Measurements from ENCODE around the gene CHRNG. TPM values are rescaled to one million over a fixed set of nuclear protein-coding genes. Genes with fewer than 3 reads are reported as not detected.

CHRNG gene
- total RNA-seq, 4 donors from 2014 or later = not detected

GRCh38 chr2:232535761-232536530 is 3.5 kb upstream of the CHRNG start:
- H3K27ac ChIP-seq = no peak overlapping the region
- H3K36me3 ChIP-seq = no peaks in the 10 kb centered on the region
- H3K4me3 ChIP-seq = no peak overlapping the region
- TF ChIP-seq CTCF (IDR thresholded peaks at IDR 0.05) (no peak), POLR2A (IDR thresholded peaks at IDR 0.05) (no peak)
- H3K27me3 ChIP-seq = no peaks in the 10 kb centered on the region
- no peak for DNase-seq
- H3K4me1 ChIP-seq = no peaks in the 10 kb centered on the region
- intact Hi-C loops (cut with DNase I; ENCODE audit: low total_unique reads) = no loop called here
- H3K9me3 ChIP-seq = no peaks in the 10 kb centered on the region

- Histone ChIP-seq H3K36me3 (no peaks in the 10 kb centered on the region), H3K4me1 (no peaks in the 10 kb centered on the region), H3K9me3 (no peaks in the 10 kb centered on the region), H3K4me3 (no peak overlapping the region), H3K27ac (no peak overlapping the region), H3K27me3 (no peaks in the 10 kb centered on the region)
- DNase-seq = no peak
- intact Hi-C loops (cut with DNase I; ENCODE audit: low total_unique reads) = no loop called here
- TF ChIP-seq CTCF (IDR thresholded peaks at IDR 0.05) = no peak
- no peak for TF ChIP-seq POLR2A (IDR thresholded peaks at IDR 0.05)
These were observed 2.4 kb upstream of the CHRNG start for GRCh38 chr2:232537079-232537478.

GRCh38 chr2:232537499-232537898 is 2.0 kb upstream of the CHRNG start:
- no peak overlapping the region for H3K4me3 ChIP-seq
- no peaks in the 10 kb centered on the region for H3K9me3 ChIP-seq
- intact Hi-C loops (cut with DNase I; ENCODE audit: low total_unique reads) = no loop called here
- H3K27ac ChIP-seq = no peak overlapping the region
- no peak for DNase-seq
- no peak for TF ChIP-seq POLR2A (IDR thresholded peaks at IDR 0.05)
- TF ChIP-seq CTCF (IDR thresholded peaks at IDR 0.05) = no peak
- no peaks in the 10 kb centered on the region for H3K27me3 ChIP-seq
- no peaks in the 10 kb centered on the region for H3K36me3 ChIP-seq
- no peaks in the 10 kb centered on the region for H3K4me1 ChIP-seq

GRCh38 chr2:232538671-232539070 is 821 bp upstream of the CHRNG start:
- intact Hi-C loops (cut with DNase I; ENCODE audit: low total_unique reads) = no loop called here
- TF ChIP-seq POLR2A (IDR thresholded peaks at IDR 0.05) (no peak), CTCF (IDR thresholded peaks at IDR 0.05) (no peak)
- no peak for DNase-seq
- H3K4me3 ChIP-seq = no peak overlapping the region
- H3K36me3 ChIP-seq = no peaks in the 10 kb centered on the region
- H3K27ac ChIP-seq = no peak overlapping the region
- H3K4me1 ChIP-seq = no peaks in the 10 kb centered on the region
- no peaks in the 10 kb centered on the region for H3K27me3 ChIP-seq
- no peaks in the 10 kb centered on the region for H3K9me3 ChIP-seq

- TF ChIP-seq POLR2A (IDR thresholded peaks at IDR 0.05) (no peak), CTCF (IDR thresholded peaks at IDR 0.05) (no peak)
- Histone ChIP-seq H3K27me3 (no peaks in the 10 kb centered on the region), H3K9me3 (no peaks in the 10 kb centered on the region), H3K27ac (no peak overlapping the region), H3K4me3 (no peak overlapping the region), H3K4me1 (no peaks in the 10 kb centered on the region), H3K36me3 (no peaks in the 10 kb centered on the region)
- DNase-seq = peak in 1 of 2 donors; percentile 7
- intact Hi-C loops (cut with DNase I; ENCODE audit: low total_unique reads) = no loop called here
These were observed 1.0 kb downstream of the CHRNG start for GRCh38 chr2:232540441-232541041.

All from uterus (tissue), 4 donors.